Stimulated activated CD8-positive, alpha-beta memory T cell treated with anti-CD3 and anti-CD28 coated beads, Interleukin-7, amount 100 ng/mL, for 1 hour (primary cell): ENCODE results near the gene ZSCAN10.
A peak's percentile ranks its signal among the peaks of the same experiment; 100 is the strongest.
"Not testable (repeated sequence)": the region's sequence is repeated elsewhere in the genome, so short reads cannot be mapped to it uniquely, and the experiment has no call there.

Experiments
- DNase-seq, 2 donors: peaks; one replicate each; pipeline ENCODE4 v3.0.0-alpha.2; 2020; ENCODE audit warnings: low read depth in 2 of 2

Gene ZSCAN10

GRCh38 chr16:3085868-3086595 is 13.1 kb downstream of the ZSCAN10 start:
- no peak for DNase-seq

DNA sequence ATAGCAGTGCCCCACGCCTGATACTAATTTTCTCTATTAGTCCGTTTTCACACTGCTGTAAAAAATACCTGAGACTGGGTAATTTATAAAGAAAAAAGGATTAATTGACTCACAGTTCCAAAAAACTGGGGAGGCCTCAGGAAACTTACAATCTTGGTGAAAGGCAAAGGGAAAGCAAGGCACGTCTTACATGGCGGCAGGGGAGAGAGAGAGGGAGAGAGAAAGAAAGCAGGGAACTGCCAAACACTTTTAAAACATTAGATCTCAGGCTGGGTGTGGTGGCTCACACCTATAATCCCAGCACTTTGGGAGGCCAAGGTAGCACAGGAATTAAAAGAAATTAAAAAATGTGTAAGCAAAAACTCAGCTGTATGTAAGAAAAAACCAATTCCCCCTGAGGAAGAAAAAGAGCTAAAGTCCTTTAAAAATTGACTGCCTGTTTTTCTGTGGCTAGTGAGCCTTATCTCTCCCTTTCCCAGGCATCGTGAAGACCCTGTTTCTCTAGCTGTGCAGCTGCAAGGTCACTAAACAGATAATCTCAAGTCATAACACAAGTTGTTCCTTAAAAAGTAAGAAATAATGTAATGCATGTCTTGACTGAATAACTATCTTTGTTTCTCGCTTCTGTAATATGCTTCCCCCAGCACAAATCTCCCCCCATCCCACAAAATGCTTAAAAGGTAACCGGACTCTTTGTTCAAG is 14.0 kb downstream of the ZSCAN10 start:
- DNase-seq: no peak

GRCh38 chr16:3084491-3084890 is 14.6 kb downstream of the ZSCAN10 start:
- DNase-seq: no peak

DNA sequence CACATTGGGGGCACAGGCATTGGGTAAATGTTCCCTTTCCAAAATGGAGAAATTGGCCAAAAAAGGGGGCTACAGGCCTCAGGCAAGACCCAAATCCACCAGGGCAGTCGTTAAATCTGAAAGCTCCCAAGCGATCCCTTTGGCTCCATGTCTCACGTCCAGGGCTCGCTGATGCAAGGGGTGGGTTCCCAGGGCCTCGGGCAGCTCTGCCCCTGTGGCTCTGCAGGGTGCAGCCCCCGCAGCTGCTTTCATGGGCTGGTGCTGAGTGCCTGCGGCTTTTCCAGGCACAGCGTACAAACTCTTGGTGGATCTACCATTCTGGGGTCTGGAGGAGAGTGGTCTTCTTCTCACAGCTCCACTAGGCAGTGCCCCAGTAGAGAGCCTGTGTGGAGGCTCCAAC is 15.7 kb downstream of the ZSCAN10 start:
- not testable (repeated sequence) for DNase-seq

DNA sequence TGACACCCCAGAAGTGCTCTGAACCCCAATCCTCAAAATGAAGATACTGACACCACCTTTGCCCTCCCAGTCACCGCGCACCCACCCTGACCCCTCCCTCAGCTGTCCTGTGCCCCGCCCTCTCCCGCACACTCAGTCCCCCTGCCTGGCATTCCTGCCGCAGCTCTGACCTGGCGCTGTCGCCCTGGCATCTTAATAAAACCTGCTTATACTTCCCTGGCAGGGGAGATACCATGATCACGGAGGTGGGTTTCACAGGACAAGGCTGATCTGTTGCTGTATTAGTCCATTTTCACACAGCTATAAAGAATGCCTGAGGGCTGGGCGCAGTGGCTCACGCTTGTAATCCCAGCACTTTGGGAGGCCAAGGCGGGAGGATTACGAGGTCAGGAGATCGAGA is 17.1 kb downstream of the ZSCAN10 start:
- not testable (repeated sequence) for DNase-seq

DNA sequence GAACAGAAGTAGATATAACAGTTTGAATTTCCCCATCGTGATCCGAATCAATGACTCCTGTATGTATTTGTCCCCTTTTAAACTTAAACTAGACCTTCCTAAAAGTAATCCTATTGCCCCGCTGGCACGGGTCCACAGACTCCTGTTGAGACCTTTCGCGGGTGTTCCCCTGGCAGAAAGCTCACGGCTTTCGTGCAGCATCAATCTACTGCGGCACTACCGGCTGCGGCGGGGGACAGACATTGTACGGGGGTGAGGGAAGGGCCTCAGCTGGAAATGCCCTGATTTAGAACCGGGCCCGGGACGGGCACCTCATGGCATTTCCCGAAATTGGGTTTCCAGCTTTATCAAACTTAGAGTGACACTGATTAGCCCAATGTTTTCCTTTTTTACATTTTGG is 19.1 kb downstream of the ZSCAN10 start:
- no peak for DNase-seq

- no peak for DNase-seq
Measured at GRCh38 chr16:3076577-3076976, 22.5 kb downstream of the ZSCAN10 start.

DNA sequence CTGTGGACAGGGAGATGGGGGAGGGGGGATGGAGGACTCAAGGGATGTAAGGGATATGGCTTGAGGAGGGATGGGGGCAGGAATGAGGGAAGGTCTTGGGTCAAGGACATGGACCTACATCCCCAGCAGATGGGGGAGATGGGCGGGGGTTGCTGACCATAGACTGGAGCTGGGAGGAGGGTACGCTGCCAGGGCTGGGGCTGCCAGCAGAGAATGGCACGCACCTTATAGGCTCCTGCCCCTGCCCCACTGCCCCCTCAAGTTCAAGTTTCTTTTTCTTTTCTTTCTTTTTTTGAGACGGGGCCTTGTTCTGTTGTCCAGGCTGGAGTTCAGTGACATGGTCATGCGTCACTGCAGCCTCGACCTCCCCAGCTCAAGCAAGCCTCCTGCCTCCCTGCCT is 23.1 kb downstream of the ZSCAN10 start:
- DNase-seq: not testable (repeated sequence)

DNA sequence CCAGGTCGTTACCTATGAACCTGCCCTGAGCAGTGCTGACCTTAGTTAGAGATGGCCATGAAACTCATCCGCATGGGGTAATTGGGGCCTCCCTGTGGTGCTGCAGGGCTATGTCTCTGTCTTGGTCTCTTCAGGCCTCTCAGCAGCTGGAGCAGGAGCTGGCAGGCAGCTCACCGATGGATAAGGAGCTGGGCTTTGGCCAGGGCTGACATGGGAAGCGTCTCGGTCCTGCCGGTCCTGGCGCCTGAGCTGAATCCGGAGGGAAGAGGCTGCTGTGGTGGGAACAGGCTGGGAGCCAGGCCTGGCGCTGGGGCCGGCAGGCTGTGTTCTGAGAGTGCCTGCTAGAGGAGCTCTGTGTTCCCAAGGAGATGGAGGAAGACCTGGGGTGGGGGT is 23.6 kb downstream of the ZSCAN10 start:
- DNase-seq: no peak

- peak; percentile 57 to 60 for DNase-seq
Measured at GRCh38 chr16:3074860-3075522, 24.1 kb downstream of the ZSCAN10 start.

GRCh38 chr16:3073448-3073847 is 25.6 kb downstream of the ZSCAN10 start:
- DNase-seq: no peak

GRCh38 chr16:3072576-3073263 is 26.4 kb downstream of the ZSCAN10 start:
- DNase-seq: not testable (repeated sequence)

- DNase-seq: not testable (repeated sequence)
Measured at GRCh38 chr16:3072148-3072547, 26.9 kb downstream of the ZSCAN10 start.

DNA sequence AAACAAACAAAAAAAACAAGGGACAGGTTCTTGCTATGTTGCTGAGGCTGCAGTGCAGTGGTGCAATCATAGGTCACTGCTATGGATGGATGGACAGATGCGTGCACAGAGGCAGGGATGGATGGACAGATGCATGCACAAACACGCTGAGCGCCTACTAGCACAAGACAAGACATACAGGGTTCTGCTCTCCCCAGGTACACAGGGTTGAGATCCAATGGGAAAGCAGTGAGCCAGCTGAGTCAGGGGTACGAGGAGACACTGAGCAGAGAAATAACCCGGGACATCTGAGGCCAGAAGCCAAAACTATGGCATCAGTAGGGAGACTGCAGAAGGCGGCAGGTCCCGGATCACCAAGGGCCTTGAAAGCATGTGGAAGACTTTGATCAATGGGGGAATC is 27.4 kb downstream of the ZSCAN10 start:
- no peak for DNase-seq

DNA sequence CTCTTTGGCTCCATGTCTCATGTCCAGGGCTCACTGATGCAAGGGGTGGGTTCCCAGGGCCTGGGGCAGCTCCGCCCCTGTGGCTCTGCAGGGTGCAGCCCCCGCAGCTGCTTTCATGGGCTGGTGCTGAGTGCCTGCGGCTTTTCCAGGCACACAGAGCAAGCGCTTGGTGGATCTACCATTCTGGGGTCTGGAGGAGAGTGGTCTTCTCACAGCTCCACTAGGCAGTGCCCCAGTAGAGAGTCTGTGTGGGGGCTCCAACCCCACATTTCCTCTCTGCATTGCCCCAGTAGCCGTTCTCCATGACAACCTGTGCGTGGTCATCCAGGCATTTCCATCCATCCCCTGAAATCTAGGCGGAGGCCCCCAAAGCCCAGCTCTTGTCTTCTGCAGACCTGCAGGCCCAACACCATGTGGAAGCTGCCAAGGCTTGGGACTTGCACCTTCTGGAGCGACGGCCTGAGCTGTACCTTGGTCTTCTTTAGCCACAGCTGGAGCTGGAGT is 28.4 kb downstream of the ZSCAN10 start:
- DNase-seq: no peak

DNA sequence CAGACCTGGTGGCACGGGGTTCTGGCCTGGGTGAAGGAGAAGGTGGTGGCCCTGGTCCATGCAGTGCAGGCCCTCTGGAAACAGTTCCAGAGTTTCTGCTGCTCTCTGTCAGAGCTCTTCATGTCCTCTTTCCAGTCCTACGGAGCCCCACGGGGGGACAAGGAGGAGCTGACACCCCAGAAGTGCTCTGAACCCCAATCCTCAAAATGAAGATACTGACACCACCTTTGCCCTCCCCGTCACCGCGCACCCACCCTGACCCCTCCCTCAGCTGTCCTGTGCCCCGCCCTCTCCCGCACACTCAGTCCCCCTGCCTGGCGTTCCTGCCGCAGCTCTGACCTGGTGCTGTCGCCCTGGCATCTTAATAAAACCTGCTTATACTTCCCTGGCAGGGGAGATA is 29.9 kb downstream of the ZSCAN10 start:
- not testable (repeated sequence) for DNase-seq

GRCh38 chr16:3068487-3068886 is 30.6 kb downstream of the ZSCAN10 start:
- no peak for DNase-seq

GRCh38 chr16:3066440-3066748 is 32.7 kb downstream of the ZSCAN10 start:
- no peak for DNase-seq

DNA sequence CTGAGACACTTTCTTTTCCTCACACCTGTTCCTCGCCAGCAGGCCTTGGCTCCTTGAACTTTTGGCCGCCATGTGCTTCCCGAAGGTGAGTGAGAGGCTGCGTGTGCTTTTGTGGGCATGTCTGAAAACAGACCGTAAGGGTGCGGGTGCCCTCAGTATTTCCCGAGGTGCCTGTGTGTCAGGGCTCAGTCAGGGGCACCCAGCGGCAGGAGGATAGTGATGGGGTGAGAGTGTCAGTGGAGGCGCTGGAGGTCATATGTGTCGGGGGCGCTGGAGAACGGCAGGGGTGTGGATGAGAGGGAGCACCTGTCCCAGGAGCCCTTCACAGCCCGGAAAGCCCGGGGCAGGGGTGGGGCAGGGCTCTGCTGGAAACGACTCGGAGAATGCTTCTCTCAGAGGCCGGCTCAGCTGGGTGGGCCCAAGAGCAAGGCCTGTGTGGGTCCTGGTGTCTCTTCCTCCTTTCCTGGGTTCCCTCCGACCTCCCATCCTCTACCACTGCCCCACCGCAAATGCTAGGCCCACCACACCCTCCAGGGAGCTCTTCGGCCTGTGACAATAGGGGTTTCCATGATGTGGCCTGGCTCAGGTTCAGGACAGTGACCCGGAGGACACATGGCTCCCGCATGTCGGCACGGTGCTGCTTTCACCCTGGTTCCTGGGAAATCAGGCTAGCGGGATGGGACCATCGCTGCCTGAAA is 33.2 kb downstream of the ZSCAN10 start:
- DNase-seq: no peak

DNA sequence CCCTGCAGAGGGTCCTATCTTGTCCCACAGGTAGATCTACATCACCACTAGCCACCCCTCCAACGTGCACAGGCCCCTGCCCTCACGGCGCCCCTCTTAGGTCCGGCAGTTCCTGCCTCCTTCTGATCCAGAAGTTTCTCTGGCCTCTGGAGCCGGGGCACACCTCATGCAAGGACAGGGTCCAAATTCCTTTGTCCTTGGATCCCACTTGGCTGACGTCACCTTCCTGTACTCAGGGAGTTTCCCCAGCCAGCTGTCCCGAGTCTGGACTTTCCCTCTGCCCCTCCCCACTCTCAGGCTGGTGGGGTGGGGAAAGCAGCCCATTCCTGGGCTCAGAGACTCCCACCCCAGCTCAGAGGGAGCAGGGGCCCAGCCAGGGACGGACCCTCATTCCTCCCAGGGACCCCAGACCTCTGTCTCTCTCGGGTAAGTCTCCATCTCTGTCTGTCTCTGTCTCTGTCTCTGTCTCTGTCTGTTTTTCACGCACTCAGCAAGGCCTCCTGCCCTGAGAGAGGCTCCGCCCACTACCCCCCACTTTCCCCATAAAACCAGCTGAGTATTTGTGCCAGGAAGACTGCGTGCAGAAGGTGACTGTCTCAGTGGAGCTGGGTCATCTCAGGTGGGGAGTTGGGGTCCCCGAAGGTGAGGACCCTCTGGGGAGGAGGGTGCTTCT is 33.9 kb downstream of the ZSCAN10 start, which contains the start of gene IL32:
TSS of gene IL32 (plus strand) at position 572 of the 673 bp plus-strand sequence. CDS start 172 bp downstream, outside the sequence.
- peak; percentile 34 to 43 for DNase-seq
